Epidermal melanocyte (primary cell): Measurements from ENCODE around the gene SUPT6H.
"Not testable (repeated sequence)": the region's sequence is repeated elsewhere in the genome, so short reads cannot be mapped to it uniquely, and the experiment has no call there.

ENCODE experiments used
- DNase-seq: peaks from one replicate; pipeline ENCODE4 v3.0.0; 2011; ENCODE audit warnings: low spot score; ENCODE audit not compliant: insufficient read length

SUPT6H gene

DNA sequence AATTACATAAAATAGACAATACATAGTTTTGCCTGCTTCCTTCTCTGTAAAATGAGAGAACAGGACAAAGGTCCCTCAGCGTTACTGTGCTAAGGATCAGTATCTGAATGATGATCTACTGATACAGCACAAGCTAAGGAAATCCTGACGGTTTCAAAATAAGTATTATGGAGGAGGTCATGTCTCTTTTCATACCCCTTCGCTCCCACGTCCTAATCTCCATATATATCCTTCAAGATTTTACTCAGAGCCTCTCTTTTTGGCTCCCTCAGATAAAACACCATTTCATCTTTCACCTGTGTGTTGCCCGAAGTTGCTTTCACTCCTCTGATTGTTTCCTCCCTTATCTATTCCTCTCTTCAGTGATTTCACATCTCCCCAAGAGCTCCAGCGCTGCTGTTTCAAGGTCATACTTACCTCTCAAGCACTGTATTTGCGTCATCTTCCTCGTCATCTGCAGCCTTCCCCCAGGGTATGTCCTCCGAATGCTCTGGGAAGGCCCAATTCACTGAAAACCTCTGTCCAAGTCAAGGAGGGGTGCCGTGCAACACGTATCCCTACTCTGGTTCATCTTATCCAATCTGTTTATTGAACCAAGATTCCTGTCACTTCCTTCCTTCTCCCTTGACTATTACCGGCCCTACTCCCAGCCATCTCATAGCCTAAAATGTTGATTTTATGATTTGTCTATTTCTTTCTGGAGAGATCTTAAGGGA lies 15.8 kb upstream of the SUPT6H start:
- no peak for DNase-seq

DNA sequence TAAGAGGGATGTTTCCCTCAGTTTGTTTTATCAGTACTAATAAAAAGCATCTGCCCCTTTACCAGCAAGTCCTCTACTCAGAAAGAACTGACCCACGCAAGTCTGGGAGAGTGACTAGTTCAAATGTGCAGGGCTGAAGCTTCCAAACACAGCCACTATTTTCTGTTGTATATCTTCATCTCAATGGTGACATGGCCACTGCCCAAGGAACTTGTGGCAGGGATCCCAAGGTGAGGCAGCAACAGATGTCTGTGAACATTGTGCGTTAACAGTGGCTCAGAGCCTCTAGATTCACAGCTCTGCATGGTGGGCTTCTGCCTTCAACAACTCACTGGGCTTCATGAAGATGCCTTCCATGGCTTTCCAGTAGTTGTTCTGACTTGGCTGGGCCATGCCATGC lies 13.3 kb upstream of the SUPT6H start:
- DNase-seq = no peak

DNA sequence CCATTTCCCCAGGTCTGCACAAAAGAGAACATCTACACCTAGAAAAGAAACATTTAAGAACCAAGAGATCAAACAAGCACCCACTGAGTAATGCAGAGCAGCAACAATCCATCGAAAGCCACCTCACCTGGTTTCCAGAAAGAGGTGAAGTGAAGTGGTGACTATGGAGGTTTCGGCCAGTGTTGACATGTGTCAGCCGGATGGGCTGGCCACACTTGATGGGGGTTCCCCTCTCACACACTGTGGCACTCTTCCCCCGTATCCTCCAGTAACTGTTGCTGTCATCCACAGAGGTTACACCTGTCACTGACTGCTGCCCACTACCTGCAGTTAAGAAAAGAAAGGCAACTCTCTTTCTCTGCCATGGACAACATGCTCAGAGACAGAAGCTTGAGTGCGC lies 6.8 kb upstream of the SUPT6H start:
- DNase-seq = no peak

DNA sequence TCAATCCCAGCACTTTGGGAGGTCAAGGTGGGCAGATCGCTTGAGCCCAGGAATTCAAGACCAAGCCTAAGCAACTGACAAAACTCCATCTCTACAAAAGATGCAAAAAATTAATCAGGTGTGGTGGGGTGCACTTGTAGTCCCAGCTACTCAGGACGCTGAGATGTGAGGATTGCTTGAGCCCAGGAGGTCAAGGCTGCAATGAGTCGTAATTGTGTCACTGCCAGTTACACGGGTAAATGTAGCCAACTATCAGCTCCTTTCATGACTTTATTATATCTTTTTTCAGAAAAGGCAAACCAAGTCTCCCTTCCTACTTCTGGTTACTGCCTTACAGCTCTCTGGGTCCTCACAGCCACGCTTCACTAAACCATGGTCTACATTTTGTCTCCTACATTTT lies 4.2 kb upstream of the SUPT6H start:
- no peak for DNase-seq

DNA sequence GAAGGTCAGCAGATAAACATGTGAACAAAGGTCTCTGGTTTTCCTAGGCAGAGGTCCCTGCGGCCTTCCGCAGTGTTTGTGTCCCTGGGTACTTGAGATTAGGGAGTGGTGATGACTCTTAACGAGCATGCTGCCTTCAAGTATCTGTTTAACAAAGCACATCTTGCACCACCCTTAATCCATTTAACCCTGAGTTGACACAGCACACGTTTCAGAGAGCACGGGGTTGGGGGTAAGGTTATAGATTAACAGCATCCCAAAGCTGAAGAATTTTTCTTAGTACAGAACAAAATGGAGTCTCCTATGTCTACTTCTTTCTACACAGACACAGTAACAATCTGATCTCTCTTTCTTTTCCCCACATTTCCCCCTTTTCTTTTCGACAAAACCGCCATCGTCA lies 3.7 kb upstream of the SUPT6H start:
- DNase-seq = not testable (repeated sequence)

DNA sequence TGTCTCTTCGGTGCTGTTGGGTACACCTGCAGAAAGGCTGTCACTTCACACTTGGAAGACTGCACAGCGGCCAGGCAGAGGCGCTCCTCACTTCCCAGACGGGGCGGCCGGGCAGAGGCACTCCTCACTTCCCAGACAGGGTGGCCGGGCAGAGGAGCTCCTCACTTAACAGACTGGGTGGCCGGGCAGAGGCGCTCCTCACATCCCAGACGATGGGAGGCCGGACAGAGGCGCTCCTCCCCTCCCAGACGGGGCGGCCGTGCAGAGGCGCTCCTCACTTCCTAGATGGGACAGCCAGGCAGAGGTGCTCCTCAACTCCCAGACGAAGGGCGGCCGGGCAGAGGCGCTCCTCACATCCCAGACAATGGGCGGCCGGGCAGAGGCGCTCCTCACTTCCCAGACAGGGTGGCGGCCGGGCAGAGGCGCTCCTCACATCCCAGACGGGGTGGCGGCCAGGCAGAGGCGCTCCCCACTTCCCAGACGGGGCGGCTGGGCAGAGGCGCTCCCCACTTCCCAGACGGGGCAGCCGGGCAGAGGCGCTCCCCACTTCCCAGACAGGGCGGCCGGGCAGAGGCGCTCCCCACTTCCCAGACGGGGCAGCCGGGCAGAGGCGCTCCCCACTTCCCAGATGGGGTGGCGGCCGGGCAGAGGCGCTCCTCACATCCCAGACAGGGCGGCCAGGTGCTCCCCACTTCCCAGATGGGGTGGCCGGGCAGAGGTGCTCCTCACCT lies 3.1 kb upstream of the SUPT6H start:
- not testable (repeated sequence) for DNase-seq

DNA sequence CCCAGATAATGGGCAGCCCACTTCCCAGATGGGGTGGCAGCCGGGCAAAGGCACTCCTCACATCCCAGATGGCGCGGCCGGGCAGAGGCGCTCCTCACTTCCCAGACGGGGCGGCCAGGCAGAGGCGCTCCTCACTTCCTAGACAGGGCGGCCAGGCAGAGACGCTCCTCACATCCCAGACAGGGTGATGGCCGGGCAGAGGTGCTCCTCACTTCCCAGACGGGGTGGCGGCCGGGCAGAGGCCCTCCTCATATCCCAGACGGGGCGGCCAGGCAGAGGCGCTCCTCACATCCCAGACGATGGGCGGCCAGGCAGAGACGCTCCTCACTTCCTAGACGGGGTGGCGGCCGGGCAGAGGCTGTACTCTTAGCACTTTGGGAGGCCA lies 2.5 kb upstream of the SUPT6H start:
- not testable (repeated sequence) for DNase-seq

DNA sequence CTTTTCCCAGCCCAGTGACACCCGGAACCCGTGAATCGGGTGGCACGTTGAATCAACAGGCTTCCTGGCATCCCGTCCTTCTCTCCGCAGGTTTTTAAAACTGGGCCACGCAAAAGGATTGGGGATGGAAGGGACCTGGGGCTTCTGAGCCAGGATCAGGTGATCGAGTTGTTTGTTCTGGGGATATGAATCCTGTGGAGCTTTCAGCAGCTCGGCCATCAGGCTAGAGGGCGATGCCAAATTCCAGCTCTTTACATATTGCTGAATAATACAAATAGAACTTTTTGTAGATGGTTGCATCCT lies 473 bp downstream of the SUPT6H start:
- DNase-seq = no peak

DNA sequence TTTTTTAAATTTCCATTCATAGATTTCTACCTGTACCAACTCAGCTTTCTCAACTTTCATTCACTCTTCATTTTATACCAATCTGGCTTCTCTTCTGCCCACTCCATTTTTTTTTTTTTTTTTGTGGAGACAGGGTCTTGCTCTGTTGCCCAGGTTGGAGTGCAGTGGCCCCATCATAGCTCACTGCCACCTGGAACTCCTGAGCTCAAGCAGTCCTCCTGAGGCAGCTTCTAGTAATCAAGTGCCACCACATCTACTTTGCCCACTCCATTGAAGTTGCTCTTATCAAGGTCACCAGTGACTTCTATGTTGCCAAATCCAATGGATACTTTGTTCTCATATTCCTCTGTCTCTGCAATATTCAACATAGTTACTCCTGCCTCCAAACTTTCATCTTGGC lies 1.7 kb downstream of the SUPT6H start:
- no peak for DNase-seq

DNA sequence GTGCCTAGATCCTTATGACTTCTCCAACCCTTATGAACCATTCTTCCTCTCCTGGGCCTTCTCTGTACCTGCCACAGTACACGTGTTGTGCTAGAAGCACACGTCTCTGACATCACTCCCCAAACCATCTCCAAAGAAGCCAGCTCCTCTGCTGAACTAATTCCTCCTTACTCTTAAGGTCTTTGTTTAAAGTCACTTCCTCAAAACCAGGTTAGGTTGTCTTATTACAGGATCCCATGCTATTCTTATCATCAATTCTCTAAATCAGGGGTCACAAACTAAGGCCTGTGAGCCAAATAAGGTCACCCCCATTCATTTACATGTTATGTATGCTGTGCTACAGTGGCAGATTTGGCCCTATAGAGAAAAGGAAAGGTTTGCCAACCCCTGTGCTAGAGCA lies 4.0 kb downstream of the SUPT6H start:
- DNase-seq = no peak

DNA sequence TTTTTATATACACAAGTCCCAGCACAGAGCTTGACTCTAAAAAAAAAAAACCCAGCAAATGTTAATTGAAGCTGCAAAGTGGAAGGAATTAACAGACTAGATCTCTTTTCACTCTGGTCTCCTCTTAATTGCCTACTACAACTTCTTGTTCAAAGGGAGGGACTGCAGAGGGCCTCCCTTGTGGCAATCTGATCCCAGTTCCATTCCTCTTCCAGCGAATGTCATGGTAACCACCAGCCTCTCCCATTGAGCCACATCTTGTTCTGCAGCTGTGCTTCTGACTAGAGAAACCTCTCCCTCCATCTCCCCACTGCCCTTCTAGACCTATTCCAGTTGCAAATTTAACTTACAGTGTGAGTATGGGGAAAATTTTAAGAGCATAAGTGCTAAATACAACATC lies 5.9 kb downstream of the SUPT6H start:
- no peak for DNase-seq

DNA sequence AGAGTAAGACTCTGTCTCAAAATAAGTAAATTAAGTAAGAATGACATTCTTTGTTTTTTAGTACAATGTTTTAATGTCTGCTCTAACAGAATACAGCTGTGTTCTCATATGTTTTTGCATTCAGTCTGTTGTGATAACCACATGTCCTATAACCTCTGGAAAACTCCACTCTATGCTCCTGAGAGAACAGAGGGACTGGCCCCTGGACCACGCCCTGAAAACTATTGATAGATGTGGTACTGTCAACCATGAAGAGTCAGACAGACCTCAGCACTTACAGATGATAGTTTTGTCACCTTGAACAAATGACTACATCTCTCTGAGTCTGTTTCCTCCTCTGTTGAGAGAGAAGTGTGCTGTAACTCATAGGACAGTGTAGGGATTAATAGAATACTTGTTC lies 7.9 kb downstream of the SUPT6H start:
- no peak for DNase-seq

DNA sequence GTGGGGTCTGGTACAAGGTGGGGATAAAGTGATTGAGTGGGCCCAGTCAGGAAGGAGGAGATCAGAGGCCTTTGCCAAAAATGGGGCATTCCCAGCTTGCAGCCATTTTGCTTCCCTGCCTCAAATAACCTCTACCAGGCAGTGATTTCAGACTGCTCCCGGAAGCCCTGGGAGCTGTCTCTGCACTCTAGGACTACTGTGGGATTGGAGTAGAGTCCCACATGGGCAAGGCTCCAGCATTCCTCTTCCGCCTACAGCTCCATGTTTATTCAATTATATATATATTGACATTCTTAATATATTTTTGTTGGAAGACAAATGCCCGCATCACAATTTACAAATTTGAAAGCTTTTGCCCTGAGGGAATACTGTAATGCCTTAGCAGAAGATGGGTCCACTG lies 13.5 kb downstream of the SUPT6H start:
- no peak for DNase-seq

DNA sequence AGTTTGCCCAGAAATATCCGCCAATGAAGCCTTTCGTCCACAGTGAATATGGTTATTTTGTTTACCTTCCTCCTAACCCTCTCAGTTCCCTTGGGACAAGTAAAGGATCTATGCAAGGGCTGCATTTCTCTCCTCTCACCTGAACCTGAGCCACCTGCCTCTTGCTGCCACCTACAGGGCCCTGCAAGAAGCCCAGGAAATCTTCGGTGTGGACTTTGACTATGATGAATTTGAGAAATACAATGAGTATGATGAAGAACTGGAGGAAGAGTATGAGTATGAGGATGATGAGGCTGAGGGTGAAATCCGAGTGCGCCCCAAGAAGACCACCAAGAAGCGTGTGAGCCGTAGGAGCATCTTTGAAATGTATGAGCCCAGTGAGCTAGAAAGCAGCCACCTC lies 14.0 kb downstream of the SUPT6H start:
- no peak for DNase-seq

DNA sequence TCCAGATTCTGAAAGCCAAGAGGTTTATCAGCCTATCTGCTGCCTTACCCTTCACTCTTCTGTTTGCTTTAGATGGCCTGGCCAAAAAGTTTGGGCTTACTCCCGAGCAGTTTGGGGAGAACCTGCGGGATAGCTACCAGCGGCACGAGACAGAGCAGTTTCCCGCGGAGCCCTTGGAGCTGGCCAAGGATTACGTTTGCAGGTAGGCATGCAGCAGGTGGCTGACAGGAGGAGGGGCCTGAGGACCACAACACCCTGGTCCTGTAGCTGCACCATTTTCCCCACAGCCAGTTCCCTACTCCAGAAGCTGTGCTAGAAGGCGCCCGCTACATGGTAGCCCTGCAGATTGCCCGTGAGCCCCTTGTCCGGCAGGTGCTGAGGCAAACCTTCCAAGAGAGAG lies 20.6 kb downstream of the SUPT6H start:
- no peak for DNase-seq

DNA sequence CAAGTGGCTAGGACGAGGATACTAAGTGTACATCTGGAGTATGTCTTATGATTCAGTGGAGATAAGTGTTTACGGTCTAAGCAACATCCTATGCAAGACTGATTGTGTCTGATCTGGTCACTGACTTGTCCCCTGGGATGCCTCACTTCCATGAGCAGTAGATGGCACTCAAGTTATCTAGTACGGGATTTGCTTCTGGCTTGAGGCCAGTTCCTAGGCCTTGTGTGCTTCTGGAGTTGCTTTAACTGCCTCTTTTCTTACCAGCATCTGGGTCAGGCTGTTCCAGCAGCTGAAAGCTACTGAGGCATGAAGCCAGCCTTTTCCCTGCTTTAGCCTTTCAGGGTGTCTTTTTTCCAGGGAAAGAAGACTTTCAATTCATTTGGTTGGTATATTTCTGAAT lies 23.0 kb downstream of the SUPT6H start:
- DNase-seq = no peak

DNA sequence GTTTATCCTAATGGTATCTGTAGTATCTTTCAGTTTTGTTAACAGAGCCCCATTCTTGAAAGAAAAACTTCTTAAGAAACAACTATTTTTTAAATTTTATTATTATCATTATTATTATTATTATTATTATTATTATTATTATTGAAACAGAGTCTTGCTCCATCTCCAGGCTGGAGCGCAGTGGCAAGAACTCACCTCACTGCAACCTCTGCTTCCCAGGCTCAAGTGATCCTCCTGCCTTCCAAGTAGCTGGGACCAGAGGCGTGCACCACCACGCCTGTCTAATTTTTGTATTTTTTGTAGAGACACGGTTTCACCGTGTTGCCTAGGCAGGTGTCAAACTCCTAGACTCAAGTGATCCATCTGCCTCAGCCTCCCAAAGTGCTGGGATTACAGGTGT lies 23.4 kb downstream of the SUPT6H start:
- no peak for DNase-seq

DNA sequence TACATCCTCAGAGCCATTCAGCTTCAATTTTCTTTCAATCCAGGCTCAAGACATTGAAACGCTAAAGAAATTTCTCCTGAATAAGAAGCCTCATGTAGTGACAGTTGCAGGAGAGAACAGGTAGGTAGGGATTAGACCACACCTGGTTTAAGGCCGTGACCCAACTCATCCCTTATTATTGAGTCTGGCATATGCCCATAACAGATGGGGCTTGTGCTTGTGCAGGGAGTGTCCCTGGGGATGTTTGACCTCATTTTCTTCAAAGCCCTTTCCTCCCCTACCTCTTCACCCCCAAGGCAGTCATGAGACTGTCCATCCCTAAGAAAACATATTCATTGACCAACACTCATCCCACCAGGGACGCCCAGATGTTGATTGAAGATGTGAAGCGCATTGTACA lies 24.3 kb downstream of the SUPT6H start:
- no peak for DNase-seq

DNA sequence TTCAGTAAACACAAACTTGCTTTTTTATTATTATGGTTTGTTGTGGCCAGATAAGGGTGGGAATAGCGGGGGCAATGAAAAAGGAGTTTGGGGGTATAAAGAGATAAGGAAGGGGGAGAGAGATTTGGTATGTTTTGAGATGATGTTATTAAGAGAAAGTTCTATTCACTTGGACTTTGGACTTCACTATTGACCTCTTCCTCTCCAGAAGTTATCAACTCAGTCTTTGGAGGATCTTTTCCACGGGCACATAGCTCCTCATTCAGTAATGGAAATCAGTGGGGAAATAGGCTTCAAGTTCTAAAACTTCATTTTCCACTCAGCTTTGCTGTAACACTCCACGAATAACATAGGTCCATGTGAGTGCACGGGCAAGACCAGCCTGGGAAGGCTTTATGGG lies 26.5 kb downstream of the SUPT6H start:
- no peak for DNase-seq

DNA sequence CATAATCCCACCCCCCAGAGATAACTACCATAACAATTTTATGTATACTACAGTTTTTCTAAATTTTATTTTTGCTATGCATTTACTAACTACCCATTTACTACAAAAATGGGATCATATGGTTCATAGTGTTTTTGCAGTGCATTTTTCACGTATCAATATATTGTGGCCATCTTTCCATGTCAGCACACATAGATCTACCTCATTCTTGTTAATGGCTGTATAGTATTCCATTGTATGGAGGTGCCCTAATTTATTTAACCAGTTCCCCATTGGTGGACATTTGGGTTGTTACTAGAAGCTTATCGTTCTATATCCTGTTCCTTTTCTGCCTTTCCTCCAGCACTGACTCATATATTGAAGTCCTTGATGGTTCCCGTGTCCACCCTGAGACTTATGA lies 27.0 kb downstream of the SUPT6H start:
- DNase-seq = no peak

DNA sequence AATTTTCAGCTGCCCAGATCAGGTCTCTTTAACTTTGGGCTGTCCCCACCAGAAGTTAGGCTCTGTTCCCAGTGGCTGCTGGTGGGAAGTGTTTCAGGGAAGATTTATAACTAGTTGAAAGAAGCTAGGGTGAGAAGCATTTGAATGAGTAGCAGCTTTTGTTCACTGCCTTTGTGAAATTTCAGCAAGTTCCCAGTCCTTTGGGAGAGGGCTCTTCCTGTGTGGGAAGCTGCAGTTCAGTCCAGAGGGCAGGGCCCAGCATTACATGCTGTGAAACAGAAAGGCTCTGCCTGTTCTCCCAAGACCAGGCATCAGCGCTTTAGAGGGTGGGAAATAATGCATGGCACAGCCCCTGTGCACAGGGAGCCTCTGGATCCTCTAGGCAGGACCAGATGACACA lies 31.9 kb downstream of the SUPT6H start:
- no peak for DNase-seq

DNA sequence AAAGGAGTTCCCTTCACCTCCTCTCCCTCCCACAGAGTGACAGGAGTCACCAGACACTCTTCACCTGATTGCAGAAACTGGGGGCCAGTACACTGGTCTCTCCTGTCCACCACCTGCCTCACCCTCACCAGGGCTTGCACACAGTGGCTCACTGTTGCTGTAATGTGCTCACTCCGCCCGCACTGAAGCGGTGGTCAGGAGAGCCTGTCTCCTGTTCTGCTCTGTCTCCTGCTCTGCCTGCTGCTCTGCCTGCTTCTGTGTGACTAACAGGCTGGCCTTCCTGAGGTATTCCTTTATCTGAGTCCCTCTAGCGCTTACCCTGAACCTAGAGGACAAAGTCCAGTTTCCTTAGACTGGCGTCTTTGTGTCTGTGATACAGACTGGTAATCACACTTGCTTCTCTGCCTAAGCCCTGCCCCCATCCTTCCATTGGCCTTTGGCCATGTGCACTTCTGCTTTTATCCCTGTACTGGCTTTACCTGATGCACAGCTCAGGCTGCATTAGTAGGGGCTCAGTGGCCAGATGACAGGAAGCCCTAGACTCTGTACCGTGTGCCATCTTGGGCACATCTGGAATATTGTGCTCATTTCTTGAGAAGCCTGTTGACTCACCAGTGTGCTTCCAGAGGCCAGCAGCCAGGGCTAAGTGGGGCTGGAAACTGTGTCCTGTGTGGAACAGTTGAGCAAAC lies 36.4 kb downstream of the SUPT6H start:
- DNase-seq = no peak

DNA sequence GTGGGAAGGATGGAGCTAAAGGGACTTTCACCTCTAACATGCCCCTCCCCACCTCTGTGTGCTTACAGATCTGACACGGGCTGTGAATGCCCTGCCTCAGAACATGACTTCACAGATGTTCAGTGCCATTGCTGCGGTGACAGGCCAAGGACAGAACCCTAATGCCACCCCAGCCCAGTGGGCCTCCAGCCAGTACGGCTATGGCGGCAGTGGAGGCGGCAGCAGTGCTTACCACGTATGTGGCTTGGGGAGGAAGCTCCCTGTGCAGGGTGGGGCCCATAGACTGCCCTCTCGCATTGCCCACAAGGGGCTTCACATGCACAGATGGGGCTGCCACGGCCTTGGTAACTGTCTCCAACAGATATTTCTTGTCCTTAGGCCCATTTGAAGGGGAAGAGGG lies 38.3 kb downstream of the SUPT6H start:
- no peak for DNase-seq
